AG10803 (cell line): ENCODE data around the gene TMEM184B.
A peak's percentile ranks its signal among the peaks of the same experiment; 100 is the strongest.

Experiments
- DNase-seq: peaks from one replicate; pipeline ENCODE4 v3.0.0; 2010; ENCODE audit warnings: low read depth
- H3K4me3 ChIP-seq: 2 replicates; pipeline ENCODE4 v1.5.1; 2011; ENCODE audit warnings: mild to moderate bottlenecking, low read length, control low read depth
- CTCF ChIP-seq: conservative IDR thresholded peaks from 2 replicates; pipeline ENCODE4 v1.5.1; 2011; ENCODE audit warnings: mild to moderate bottlenecking, low read length, control low read depth, inconsistent platforms

The TMEM184B gene

GRCh38 chr22:38176170-38176741, 96.6 kb downstream of the TMEM184B start:
- peak; percentile 95 for DNase-seq
- TF ChIP-seq CTCF = no peak
- no peak overlapping the region for H3K4me3 ChIP-seq

GRCh38 chr22:38175206-38176118, 97.3 kb downstream of the TMEM184B start:
- no peak overlapping the region for H3K4me3 ChIP-seq
- no peak for TF ChIP-seq CTCF
- DNase-seq = no peak

GRCh38 chr22:38174626-38175025, 98.2 kb downstream of the TMEM184B start:
- no peak for TF ChIP-seq CTCF
- H3K4me3 ChIP-seq = no peak overlapping the region
- no peak for DNase-seq

GRCh38 chr22:38173641-38173906, 99.2 kb downstream of the TMEM184B start:
- no peak overlapping the region for H3K4me3 ChIP-seq
- no peak for TF ChIP-seq CTCF
- DNase-seq = no peak

GRCh38 chr22:38172832-38173640, 99.8 kb downstream of the TMEM184B start:
- H3K4me3 ChIP-seq = no peak overlapping the region
- DNase-seq = peak; percentile 40
- no peak for TF ChIP-seq CTCF

- DNase-seq = no peak
- no peak overlapping the region for H3K4me3 ChIP-seq
- no peak for TF ChIP-seq CTCF
These were observed 100.6 kb downstream of the TMEM184B start for GRCh38 chr22:38171927-38172831.
